HEK293 (cell line): ENCODE measurements around the gene COX11.

Experiments
- CTCF ChIA-PET: fragments of 350-600 bp; formaldehyde crosslinking; extraction: SDS; loops from one replicate; lab custom pipeline; 2021; ENCODE audit warnings: antibody characterized with exemption; lab: Yijun Ruan, JAX
- POLR2A ChIA-PET: fragments of 300-600 bp; formaldehyde crosslinking; extraction: SDS; loops from one replicate; lab custom pipeline; 2020; ENCODE audit warnings: antibody characterized with exemption, inconsistent platforms; lab: Yijun Ruan, JAX
- H3K27ac ChIP-seq: fragments of 200-500 bp; sonication (Bioruptor generic); 2 replicates; pipeline ENCODE4 v1.5.1; 2014; ENCODE audit warnings: low read depth, low read length, control low read depth, inconsistent platforms; ENCODE audit errors: extremely low read depth
- H3K36me3 ChIP-seq, 2 experiments: fragments of 200-500 bp in 1 of 2; sonication (Bioruptor generic) in 1 of 2; 1 replicate in 1 of 2; 2 replicates in 1 of 2; pipeline ENCODE4 v1.5.1; 2014 to 2017; ENCODE audit warnings: inconsistent platforms in 2 of 2, low read length in 2 of 2; ENCODE audit not compliant: control insufficient read depth in 2 of 2, insufficient read depth in 1 of 2
- H3K4me1 ChIP-seq: fragments of 200-500 bp; sonication (Bioruptor generic); 2 replicates; pipeline ENCODE4 v1.5.1; 2014; ENCODE audit warnings: mild to moderate bottlenecking, low read length, inconsistent platforms; ENCODE audit not compliant: control insufficient read depth, insufficient read depth
- H3K4me3 ChIP-seq: 2 replicates; pipeline ENCODE4 v1.5.1; 2011; ENCODE audit warnings: low read depth, mild to moderate bottlenecking, control low read depth, low read length, moderate library complexity
- H3K9me3 ChIP-seq: fragments of 200-500 bp; sonication (Bioruptor generic); 2 replicates; pipeline ENCODE4 v1.5.1; 2014; ENCODE audit warnings: low read depth, low read length, inconsistent platforms; ENCODE audit not compliant: control insufficient read depth, insufficient read depth
- EGR2 ChIP-seq: fragments of 450-650 bp; formaldehyde crosslinking; IDR thresholded peaks from 2 replicates; pipeline ENCODE4 v1.5.1; 2016; ENCODE audit warnings: low read depth, missing biosample characterization, missing genetic modification characterization
- REPIN1 ChIP-seq: fragments of 450-650 bp; formaldehyde crosslinking; IDR thresholded peaks from 2 replicates; pipeline ENCODE4 v1.5.1; 2017; ENCODE audit warnings: missing biosample characterization, missing genetic modification characterization, low read depth
- YY2 ChIP-seq: fragments of 450-650 bp; formaldehyde crosslinking; IDR thresholded peaks from 2 replicates; pipeline ENCODE4 v1.5.1; 2016; ENCODE audit warnings: missing biosample characterization, missing genetic modification characterization
- ZNF114 ChIP-seq: fragments of 450-650 bp; formaldehyde crosslinking; IDR thresholded peaks from 2 replicates; pipeline ENCODE4 v1.5.0; 2017; ENCODE audit warnings: missing biosample characterization, missing genetic modification characterization
- ZNF140 ChIP-seq: fragments of 450-650 bp; formaldehyde crosslinking; IDR thresholded peaks from 2 replicates; pipeline ENCODE4 v1.5.1; 2016; ENCODE audit warnings: missing biosample characterization, missing genetic modification characterization
- ZNF175 ChIP-seq: fragments of 450-650 bp; formaldehyde crosslinking; IDR thresholded peaks from 2 replicates; pipeline ENCODE4 v1.5.1; 2016; ENCODE audit warnings: missing biosample characterization, missing genetic modification characterization
- ZNF248 ChIP-seq: fragments of 450-650 bp; formaldehyde crosslinking; IDR thresholded peaks from 2 replicates; pipeline ENCODE4 v1.5.1; 2017; ENCODE audit warnings: missing biosample characterization, missing genetic modification characterization
- ZNF266 ChIP-seq: fragments of 450-650 bp; formaldehyde crosslinking; IDR thresholded peaks from 2 replicates; pipeline ENCODE4 v1.5.1; 2016; ENCODE audit warnings: missing biosample characterization, missing genetic modification characterization, low read depth
- ZNF350 ChIP-seq: fragments of 450-650 bp; formaldehyde crosslinking; IDR thresholded peaks from 2 replicates; pipeline ENCODE4 v1.5.0; 2017; ENCODE audit warnings: missing biosample characterization, mild to moderate bottlenecking, missing genetic modification characterization
- ZNF548 ChIP-seq: fragments of 450-650 bp; formaldehyde crosslinking; IDR thresholded peaks from 2 replicates; pipeline ENCODE4 v1.5.1; 2016; ENCODE audit warnings: missing biosample characterization, missing genetic modification characterization
- ZNF549 ChIP-seq: fragments of 450-650 bp; IDR thresholded peaks from 2 replicates; pipeline ENCODE4 v1.5.1; 2018; ENCODE audit warnings: missing biosample characterization, missing genetic modification characterization, mild to moderate bottlenecking, inconsistent platforms, moderate library complexity
- ZNF560 ChIP-seq: fragments of 450-650 bp; formaldehyde crosslinking; IDR thresholded peaks from 2 replicates; pipeline ENCODE4 v1.5.1; 2017; ENCODE audit warnings: missing biosample characterization, missing genetic modification characterization, borderline replicate concordance
- ZNF610 ChIP-seq: fragments of 450-650 bp; formaldehyde crosslinking; IDR thresholded peaks from 2 replicates; pipeline ENCODE4 v1.5.1; 2016; ENCODE audit warnings: missing biosample characterization, missing genetic modification characterization, borderline replicate concordance
- ZNF664 ChIP-seq: fragments of 450-650 bp; formaldehyde crosslinking; IDR thresholded peaks from 2 replicates; pipeline ENCODE4 v1.5.1; 2016; ENCODE audit warnings: missing biosample characterization, missing genetic modification characterization
- ZNF768 ChIP-seq: fragments of 450-650 bp; formaldehyde crosslinking; IDR thresholded peaks from 2 replicates; pipeline ENCODE4 v1.5.1; 2018; ENCODE audit warnings: missing biosample characterization, mild to moderate bottlenecking, missing genetic modification characterization
- ZNF785 ChIP-seq: fragments of 450-650 bp; formaldehyde crosslinking; IDR thresholded peaks from 2 replicates; pipeline ENCODE4 v1.5.1; 2016; ENCODE audit warnings: missing biosample characterization, missing genetic modification characterization
- TF ChIP-seq, protein P1 (sequence below): fragments of 450-650 bp; formaldehyde crosslinking; IDR thresholded peaks from 2 replicates; pipeline ENCODE4 v1.5.1; 2016; ENCODE audit warnings: missing biosample characterization, missing genetic modification characterization, low read depth
- TF ChIP-seq, protein P2 (sequence below): fragments of 450-650 bp; formaldehyde crosslinking; IDR thresholded peaks from 2 replicates; pipeline ENCODE4 v1.5.1; 2016; ENCODE audit warnings: missing biosample characterization, missing genetic modification characterization
- TF ChIP-seq, protein P3 (sequence below): fragments of 450-650 bp; formaldehyde crosslinking; IDR thresholded peaks from 2 replicates; pipeline ENCODE4 v1.5.1; 2016; ENCODE audit warnings: missing biosample characterization, missing genetic modification characterization
- TF ChIP-seq, protein P4 (sequence below): fragments of 450-650 bp; formaldehyde crosslinking; IDR thresholded peaks from 2 replicates; pipeline ENCODE4 v1.5.1; 2016; ENCODE audit warnings: missing biosample characterization, missing genetic modification characterization, borderline replicate concordance
- TF ChIP-seq, protein P5 (sequence below): fragments of 450-650 bp; formaldehyde crosslinking; IDR thresholded peaks from 2 replicates; pipeline ENCODE4 v1.5.1; 2016; ENCODE audit warnings: missing biosample characterization, missing genetic modification characterization
- TF ChIP-seq, protein P6 (sequence below): fragments of 450-650 bp; IDR thresholded peaks from 2 replicates; pipeline ENCODE4 v1.5.1; 2018; ENCODE audit warnings: missing biosample characterization, missing genetic modification characterization
- TF ChIP-seq, protein P7 (sequence below): fragments of 450-650 bp; formaldehyde crosslinking; IDR thresholded peaks from 2 replicates; pipeline ENCODE4 v1.5.1; 2017; ENCODE audit warnings: missing biosample characterization, missing genetic modification characterization

Gene COX11

DNA sequence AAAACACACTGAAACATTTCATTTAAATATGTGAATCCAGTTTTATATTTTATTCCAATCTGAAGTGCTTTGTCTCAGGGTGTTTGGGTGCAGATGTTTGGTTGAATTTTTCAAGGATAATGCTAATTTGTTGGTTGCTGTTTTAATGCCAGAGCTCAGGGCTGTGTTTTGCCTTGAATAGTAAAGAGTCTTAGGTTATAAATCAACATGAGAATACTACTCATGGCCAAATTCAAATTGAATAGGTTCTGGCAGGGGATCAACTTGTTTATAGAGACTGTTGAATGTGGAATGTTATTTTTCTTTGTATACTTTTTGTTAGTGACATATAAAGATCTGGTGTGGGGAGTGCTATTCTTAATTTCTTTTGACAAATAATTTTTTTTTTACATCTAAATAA, 49.0 kb downstream of the COX11 start:
- no peaks in the 10 kb centered on the region for H3K4me1 ChIP-seq
- TF ChIP-seq ZNF549 (tag by site-specific recombination) = no peak
- no peak for TF ChIP-seq EGR2 (tag by site-specific recombination)
- TF ChIP-seq ZNF768 (tag by site-specific recombination) = no peak
- no peak for TF ChIP-seq ZNF548 (tag by site-specific recombination)
- TF ChIP-seq, protein P1, sequence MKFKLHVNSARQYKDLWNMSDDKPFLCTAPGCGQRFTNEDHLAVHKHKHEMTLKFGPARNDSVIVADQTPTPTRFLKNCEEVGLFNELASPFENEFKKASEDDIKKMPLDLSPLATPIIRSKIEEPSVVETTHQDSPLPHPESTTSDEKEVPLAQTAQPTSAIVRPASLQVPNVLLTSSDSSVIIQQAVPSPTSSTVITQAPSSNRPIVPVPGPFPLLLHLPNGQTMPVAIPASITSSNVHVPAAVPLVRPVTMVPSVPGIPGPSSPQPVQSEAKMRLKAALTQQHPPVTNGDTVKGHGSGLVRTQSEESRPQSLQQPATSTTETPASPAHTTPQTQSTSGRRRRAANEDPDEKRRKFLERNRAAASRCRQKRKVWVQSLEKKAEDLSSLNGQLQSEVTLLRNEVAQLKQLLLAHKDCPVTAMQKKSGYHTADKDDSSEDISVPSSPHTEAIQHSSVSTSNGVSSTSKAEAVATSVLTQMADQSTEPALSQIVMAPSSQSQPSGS (tag by site-specific recombination) = no peak
- TF ChIP-seq ZNF350 (tag by site-specific recombination) = no peak
- TF ChIP-seq, protein P2, sequence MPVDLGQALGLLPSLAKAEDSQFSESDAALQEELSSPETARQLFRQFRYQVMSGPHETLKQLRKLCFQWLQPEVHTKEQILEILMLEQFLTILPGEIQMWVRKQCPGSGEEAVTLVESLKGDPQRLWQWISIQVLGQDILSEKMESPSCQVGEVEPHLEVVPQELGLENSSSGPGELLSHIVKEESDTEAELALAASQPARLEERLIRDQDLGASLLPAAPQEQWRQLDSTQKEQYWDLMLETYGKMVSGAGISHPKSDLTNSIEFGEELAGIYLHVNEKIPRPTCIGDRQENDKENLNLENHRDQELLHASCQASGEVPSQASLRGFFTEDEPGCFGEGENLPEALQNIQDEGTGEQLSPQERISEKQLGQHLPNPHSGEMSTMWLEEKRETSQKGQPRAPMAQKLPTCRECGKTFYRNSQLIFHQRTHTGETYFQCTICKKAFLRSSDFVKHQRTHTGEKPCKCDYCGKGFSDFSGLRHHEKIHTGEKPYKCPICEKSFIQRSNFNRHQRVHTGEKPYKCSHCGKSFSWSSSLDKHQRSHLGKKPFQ (tag by site-specific recombination) = no peak
- TF ChIP-seq ZNF114 = no peak
- TF ChIP-seq, protein P3, sequence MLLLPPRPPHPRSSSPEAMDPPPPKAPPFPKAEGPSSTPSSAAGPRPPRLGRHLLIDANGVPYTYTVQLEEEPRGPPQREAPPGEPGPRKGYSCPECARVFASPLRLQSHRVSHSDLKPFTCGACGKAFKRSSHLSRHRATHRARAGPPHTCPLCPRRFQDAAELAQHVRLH (tag by site-specific recombination) = no peak
- TF ChIP-seq ZNF664 (tag by site-specific recombination) = no peak
- no peak overlapping the region for H3K27ac ChIP-seq
- no peak overlapping the region for H3K4me3 ChIP-seq
- ChIA-PET CTCF (interaction anchor here (0.7 to 1.4 kb wide), 2 partner anchors 11 to 24 kb away, joined by 3 to 4 read pairs; no protein-coding TSS in a partner anchor), POLR2A (no interaction called here)
- H3K36me3 ChIP-seq = peaks cover 56 to 60% of the 10 kb centered on the region in 2 experiments
- H3K9me3 ChIP-seq = no peaks in the 10 kb centered on the region

DNA sequence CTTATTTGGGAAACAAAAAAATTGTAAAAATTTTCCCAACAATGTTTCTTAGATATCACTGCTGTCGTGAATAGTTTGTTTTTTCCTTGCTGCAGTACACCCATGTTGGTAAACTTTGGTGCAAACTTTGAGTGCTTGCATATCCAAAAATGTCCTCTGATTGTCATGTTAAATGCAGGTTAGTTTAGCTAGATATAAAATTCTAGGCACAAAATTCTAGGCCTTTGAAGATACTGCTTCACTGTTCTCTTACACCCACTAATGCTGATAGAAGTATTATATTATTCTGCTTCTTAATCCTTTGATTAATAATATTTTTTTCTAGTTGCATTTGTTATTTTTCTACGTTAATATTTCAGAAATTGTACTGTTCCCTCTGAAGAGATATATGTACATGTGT, 51.7 kb downstream of the COX11 start:
- Histone ChIP-seq H3K9me3 (no peaks in the 10 kb centered on the region), H3K36me3 (peaks cover 61 to 81% of the 10 kb centered on the region in 2 experiments), H3K4me3 (no peak overlapping the region), H3K4me1 (no peaks in the 10 kb centered on the region), H3K27ac (no peak overlapping the region)
- ChIA-PET POLR2A (no interaction called here), CTCF (interaction anchor here (0.5 to 1.0 kb wide), 3 partner anchors 11 to 437 kb away, joined by 3 to 4 read pairs (median 4); no protein-coding TSS in a partner anchor)
- TF ChIP-seq ZNF785 (tag by site-specific recombination) = no peak
- TF ChIP-seq, protein P4, sequence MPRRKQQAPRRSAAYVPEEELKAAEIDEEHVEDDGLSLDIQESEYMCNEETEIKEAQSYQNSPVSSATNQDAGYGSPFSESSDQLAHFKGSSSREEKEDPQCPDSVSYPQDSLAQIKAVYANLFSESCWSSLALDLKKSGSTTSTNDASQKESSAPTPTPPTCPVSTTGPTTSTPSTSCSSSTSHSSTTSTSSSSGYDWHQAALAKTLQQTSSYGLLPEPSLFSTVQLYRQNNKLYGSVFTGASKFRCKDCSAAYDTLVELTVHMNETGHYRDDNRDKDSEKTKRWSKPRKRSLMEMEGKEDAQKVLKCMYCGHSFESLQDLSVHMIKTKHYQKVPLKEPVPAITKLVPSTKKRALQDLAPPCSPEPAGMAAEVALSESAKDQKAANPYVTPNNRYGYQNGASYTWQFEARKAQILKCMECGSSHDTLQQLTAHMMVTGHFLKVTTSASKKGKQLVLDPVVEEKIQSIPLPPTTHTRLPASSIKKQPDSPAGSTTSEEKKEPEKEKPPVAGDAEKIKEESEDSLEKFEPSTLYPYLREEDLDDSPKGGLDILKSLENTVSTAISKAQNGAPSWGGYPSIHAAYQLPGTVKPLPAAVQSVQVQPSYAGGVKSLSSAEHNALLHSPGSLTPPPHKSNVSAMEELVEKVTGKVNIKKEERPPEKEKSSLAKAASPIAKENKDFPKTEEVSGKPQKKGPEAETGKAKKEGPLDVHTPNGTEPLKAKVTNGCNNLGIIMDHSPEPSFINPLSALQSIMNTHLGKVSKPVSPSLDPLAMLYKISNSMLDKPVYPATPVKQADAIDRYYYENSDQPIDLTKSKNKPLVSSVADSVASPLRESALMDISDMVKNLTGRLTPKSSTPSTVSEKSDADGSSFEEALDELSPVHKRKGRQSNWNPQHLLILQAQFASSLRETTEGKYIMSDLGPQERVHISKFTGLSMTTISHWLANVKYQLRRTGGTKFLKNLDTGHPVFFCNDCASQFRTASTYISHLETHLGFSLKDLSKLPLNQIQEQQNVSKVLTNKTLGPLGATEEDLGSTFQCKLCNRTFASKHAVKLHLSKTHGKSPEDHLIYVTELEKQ = no peak
- no peak for TF ChIP-seq ZNF560
- no peak for TF ChIP-seq ZNF175 (tag by site-specific recombination)
- TF ChIP-seq, protein P5, sequence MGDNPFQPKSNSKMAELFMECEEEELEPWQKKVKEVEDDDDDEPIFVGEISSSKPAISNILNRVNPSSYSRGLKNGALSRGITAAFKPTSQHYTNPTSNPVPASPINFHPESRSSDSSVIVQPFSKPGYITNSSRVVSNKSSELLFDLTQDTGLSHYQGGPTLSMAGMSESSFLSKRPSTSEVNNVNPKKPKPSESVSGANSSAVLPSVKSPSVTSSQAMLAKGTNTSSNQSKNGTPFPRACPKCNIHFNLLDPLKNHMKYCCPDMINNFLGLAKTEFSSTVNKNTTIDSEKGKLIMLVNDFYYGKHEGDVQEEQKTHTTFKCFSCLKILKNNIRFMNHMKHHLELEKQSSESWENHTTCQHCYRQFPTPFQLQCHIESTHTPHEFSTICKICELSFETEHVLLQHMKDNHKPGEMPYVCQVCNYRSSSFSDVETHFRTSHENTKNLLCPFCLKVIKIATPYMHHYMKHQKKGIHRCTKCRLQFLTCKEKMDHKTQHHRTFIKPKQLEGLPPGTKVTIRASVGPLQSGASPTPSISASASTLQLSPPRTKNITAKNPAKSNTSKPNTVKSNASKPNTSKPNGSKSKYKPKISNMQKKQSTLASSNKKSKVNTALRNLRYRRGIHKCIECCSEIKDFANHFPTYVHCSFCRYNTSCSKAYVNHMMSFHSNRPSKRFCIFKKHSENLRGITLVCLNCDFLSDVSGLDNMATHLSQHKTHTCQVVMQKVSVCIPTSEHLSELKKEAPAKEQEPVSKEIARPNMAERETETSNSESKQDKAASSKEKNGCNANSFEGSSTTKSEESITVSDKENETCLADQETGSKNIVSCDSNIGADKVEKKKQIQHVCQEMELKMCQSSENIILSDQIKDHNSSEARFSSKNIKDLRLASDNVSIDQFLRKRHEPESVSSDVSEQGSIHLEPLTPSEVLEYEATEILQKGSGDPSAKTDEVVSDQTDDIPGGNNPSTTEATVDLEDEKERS (tag by site-specific recombination) = no peak
- TF ChIP-seq, protein P6, sequence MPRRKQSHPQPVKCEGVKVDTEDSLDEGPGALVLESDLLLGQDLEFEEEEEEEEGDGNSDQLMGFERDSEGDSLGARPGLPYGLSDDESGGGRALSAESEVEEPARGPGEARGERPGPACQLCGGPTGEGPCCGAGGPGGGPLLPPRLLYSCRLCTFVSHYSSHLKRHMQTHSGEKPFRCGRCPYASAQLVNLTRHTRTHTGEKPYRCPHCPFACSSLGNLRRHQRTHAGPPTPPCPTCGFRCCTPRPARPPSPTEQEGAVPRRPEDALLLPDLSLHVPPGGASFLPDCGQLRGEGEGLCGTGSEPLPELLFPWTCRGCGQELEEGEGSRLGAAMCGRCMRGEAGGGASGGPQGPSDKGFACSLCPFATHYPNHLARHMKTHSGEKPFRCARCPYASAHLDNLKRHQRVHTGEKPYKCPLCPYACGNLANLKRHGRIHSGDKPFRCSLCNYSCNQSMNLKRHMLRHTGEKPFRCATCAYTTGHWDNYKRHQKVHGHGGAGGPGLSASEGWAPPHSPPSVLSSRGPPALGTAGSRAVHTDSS = no peak
- TF ChIP-seq ZNF266 (tag by site-specific recombination) = no peak
- TF ChIP-seq ZNF610 (tag by site-specific recombination) = no peak
- TF ChIP-seq ZNF140 = no peak
- no peak for TF ChIP-seq YY2 (tag by site-specific recombination)
- TF ChIP-seq REPIN1 (tag by site-specific recombination) = no peak
- TF ChIP-seq, protein P7, sequence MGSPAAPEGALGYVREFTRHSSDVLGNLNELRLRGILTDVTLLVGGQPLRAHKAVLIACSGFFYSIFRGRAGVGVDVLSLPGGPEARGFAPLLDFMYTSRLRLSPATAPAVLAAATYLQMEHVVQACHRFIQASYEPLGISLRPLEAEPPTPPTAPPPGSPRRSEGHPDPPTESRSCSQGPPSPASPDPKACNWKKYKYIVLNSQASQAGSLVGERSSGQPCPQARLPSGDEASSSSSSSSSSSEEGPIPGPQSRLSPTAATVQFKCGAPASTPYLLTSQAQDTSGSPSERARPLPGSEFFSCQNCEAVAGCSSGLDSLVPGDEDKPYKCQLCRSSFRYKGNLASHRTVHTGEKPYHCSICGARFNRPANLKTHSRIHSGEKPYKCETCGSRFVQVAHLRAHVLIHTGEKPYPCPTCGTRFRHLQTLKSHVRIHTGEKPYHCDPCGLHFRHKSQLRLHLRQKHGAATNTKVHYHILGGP (tag by site-specific recombination) = no peak
- no peak for TF ChIP-seq ZNF248 (tag by site-specific recombination)
